Left ventricle myocardium inferior (tissue), 1 donor: ENCODE data around the gene POLR3E. TPM values are rescaled to one million over a fixed set of nuclear protein-coding genes. Genes with fewer than 3 reads are reported as not detected.

Source experiments
- DNase-seq: peaks from one replicate; pipeline ENCODE4 v3.0.0-alpha.2; 2020
- H3K27ac ChIP-seq: fragments of 200-600 bp; replicated peaks from 2 replicates; pipeline ENCODE4 v1.8.0; 2021
- H3K27me3 ChIP-seq: fragments of 200-600 bp; 2 replicates; pipeline ENCODE4 v1.8.0; 2021; ENCODE audit warnings: low read depth
- H3K36me3 ChIP-seq: fragments of 200-600 bp; 2 replicates; pipeline ENCODE4 v1.8.0; 2021
- H3K4me1 ChIP-seq: fragments of 200-600 bp; 2 replicates; pipeline ENCODE4 v1.8.0; 2021
- H3K4me3 ChIP-seq: fragments of 200-600 bp; 2 replicates; pipeline ENCODE4 v1.8.0; 2021; ENCODE audit warnings: mild to moderate bottlenecking, moderate library complexity
- H3K9me3 ChIP-seq: fragments of 200-600 bp; replicated peaks from 2 replicates; pipeline ENCODE4 v1.8.0; 2021
- CTCF ChIP-seq: fragments of 200-600 bp; IDR thresholded peaks from 2 replicates; pipeline ENCODE4 v1.8.0; 2021; ENCODE audit warnings: antibody characterized with exemption, mild to moderate bottlenecking, borderline replicate concordance
- intact Hi-C: fragments of 100-400 bp; cut with micrococcal nuclease; formaldehyde crosslinking; loops from one replicate; pipeline ENCODE4 v1.11.0; 2022
- total RNA-seq: library from RNA; stranded (reverse); fragmentation: NEBNext Ultra II Directional; extraction: Animal tissue kit (Norgen Biotek cat#: 25700); gene quantifications from one replicate; pipeline ENCODE4 v1.2.1, GENCODE V29; 2021
- donor health status: DM: no; HTN: yes; CAD: no; lungs with severe emphysema.

POLR3E gene
- total RNA-seq, 1 donor from 2014 or later: 38.4 TPM

- H3K9me3 ChIP-seq: no peaks in the 10 kb centered on the region
- no peak for TF ChIP-seq CTCF
- H3K4me3 ChIP-seq: no peak overlapping the region
- intact Hi-C loops: no loop called here
- no peaks in the 10 kb centered on the region for H3K27me3 ChIP-seq
- no peaks in the 10 kb centered on the region for H3K36me3 ChIP-seq
- DNase-seq: no peak
- no peak overlapping the region for H3K27ac ChIP-seq
- H3K4me1 ChIP-seq: peaks cover 44% of the 10 kb centered on the region
These were observed 78.9 kb downstream of the POLR3E start for GRCh38 chr16:22375963-22376640.

- Histone ChIP-seq H3K27me3 (no peaks in the 10 kb centered on the region), H3K4me3 (no peak overlapping the region), H3K27ac (no peak overlapping the region), H3K4me1 (peaks cover 26% of the 10 kb centered on the region), H3K9me3 (no peaks in the 10 kb centered on the region), H3K36me3 (no peaks in the 10 kb centered on the region)
- no peak for DNase-seq
- no peak for TF ChIP-seq CTCF
- intact Hi-C loops: no loop called here
These were observed 82.4 kb downstream of the POLR3E start for GRCh38 chr16:22379656-22380055.

- intact Hi-C loops: no loop called here
- H3K4me3 ChIP-seq: no peak overlapping the region
- TF ChIP-seq CTCF: no peak
- H3K27ac ChIP-seq: peak overlapping the region; percentile 18
- H3K27me3 ChIP-seq: no peaks in the 10 kb centered on the region
- no peaks in the 10 kb centered on the region for H3K36me3 ChIP-seq
- peaks cover 18% of the 10 kb centered on the region for H3K4me1 ChIP-seq
- no peak for DNase-seq
- no peaks in the 10 kb centered on the region for H3K9me3 ChIP-seq
These were observed 83.3 kb downstream of the POLR3E start for GRCh38 chr16:22380529-22380928.

GRCh38 chr16:22381392-22381791 is 84.2 kb downstream of the POLR3E start:
- Histone ChIP-seq H3K9me3 (no peaks in the 10 kb centered on the region), H3K27ac (peak overlapping the region; percentile 18), H3K4me1 (peaks cover 16% of the 10 kb centered on the region), H3K27me3 (no peaks in the 10 kb centered on the region), H3K36me3 (no peaks in the 10 kb centered on the region), H3K4me3 (no peak overlapping the region)
- no peak for TF ChIP-seq CTCF
- no peak for DNase-seq
- intact Hi-C loops: no loop called here

GRCh38 chr16:22383827-22384226 is 86.6 kb downstream of the POLR3E start:
- no peak for TF ChIP-seq CTCF
- Histone ChIP-seq H3K4me1 (peaks cover 24% of the 10 kb centered on the region), H3K9me3 (no peaks in the 10 kb centered on the region), H3K36me3 (no peaks in the 10 kb centered on the region), H3K27me3 (no peaks in the 10 kb centered on the region), H3K4me3 (no peak overlapping the region), H3K27ac (no peak overlapping the region)
- intact Hi-C loops: no loop called here
- DNase-seq: no peak

Other genes with a start within 250 kb of the POLR3E start
- 0.25 TPM for gene VWA3A, start 204.9 kb upstream of the POLR3E start, total RNA-seq
- 0.08 TPM for gene SDR42E2, start 134.9 kb upstream of the POLR3E start, total RNA-seq
- 22.1 TPM for gene EEF2K, start 91.1 kb upstream of the POLR3E start, total RNA-seq
- 6.8 TPM for gene CDR2, start 77.2 kb downstream of the POLR3E start, total RNA-seq
- 49.5 TPM for gene NPIPB5, start 213.5 kb downstream of the POLR3E start, total RNA-seq